ENCODE data around the gene VIPAS39.

Gene VIPAS39

GRCh38 chr14:77457522-77458248, at the start of gene VIPAS39, which contains the start of gene AHSA1:
TSS of gene VIPAS39 (minus strand) at chr14:77457601. CDS start at chr14:77454102, 3,499 bp downstream.
TSS of gene AHSA1 (plus strand) at chr14:77458093. CDS start at chr14:77458190, 97 bp downstream.
- peak; percentile 99 for DNase-seq

GRCh38 chr14:77505031-77505430, 47.6 kb upstream of the VIPAS39 start:
- no peak for DNase-seq

GRCh38 chr14:77503138-77503537, 45.7 kb upstream of the VIPAS39 start:
- DNase-seq = no peak

GRCh38 chr14:77502109-77502782, 44.8 kb upstream of the VIPAS39 start:
- no peak for DNase-seq

DNA sequence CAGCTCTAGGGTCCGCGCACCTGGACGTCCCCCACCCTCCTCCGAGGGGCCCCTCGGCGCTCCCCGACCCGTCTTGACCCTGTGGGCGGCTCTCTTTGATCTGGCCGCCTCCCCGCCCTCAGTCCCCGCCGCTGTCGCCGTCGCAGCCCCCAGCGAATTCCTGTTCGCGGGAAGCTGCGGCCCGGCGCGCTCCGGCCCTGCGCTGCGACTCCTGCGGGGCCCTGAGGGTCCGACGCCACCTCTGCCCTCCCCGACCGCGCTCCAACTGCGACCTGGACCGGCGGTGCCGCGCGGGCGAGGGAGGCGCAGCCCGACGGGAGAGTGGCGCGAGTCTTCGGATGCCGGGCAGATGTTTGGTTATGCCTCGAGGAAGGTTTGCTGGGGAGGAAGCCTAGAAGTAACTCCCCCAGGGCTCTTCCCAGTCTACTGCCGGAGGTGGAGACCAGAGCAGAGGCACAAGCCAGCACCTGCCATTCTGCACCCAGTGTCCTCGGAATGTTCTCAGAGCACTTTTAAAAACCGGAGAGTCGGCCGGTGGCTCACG, 41.7 kb upstream of the VIPAS39 start:
- DNase-seq = no peak

DNA sequence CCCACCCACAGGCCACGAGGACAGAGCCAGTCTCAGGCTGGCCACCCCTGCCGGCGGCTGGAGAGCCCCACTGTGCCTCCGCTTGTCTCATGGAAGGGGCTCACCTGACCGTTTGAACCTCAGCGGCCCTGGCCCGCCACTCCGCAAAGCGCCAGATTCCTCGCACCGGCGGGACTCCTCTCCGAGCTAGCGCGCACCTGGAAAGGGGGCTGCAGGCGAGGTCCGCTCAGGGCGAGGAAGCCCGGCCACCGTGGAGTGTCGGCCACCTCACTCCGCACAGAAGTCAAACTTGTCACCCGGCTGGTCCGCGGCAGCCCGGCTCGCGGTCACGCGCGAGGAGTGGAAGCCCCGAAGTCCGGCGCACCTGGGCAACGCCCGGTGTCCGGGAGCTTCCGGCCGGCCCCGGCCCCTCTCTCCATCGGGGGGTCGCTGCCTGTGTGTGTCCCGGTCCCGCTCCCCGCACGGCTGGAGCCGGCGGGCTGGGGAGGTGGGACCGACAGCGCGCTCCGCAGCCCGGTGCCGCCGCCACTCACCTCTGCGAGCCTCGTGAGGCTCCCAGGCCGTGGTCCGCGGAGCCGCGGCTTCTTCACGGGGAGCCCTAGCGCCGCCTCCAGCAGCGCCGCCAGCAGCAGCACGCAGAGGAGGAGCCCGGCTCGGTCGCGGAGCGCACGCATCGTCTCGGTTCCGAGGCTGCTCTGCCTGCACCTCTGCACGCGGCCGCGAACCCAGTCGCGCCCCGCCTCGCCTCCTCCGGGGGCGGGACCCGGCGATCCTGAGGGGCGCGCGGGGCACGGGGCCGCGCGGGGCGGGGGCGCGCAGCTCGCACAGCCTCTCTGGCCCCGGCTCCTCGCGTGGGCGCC, 40.9 kb upstream of the VIPAS39 start, which contains the start of gene ISM2:
TSS of gene ISM2 (minus strand) at position 697 of the 860 bp plus-strand sequence. CDS start at position 674, 23 bp downstream.
- DNase-seq = no peak

GRCh38 chr14:77495334-77495733, 37.9 kb upstream of the VIPAS39 start:
- DNase-seq = no peak

DNA sequence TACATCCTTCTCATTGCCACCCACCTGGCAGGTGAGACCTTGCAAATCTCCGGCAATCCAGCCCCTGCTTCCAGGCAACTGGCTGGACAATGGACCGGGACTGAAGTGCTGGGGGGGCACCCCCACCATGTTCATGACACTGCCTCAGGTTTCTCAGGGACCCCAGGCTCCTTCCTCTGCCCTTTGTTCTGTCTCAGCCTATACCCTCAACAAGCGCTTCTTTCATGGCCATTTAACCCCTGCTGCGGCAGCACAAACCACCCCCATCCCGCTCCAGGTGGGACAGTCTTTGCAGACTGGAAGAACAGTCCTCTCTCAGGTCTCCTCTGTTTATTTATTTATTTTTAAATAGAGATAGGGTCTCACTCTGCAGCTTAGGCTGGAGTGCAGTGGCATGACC, 33.7 kb upstream of the VIPAS39 start:
- DNase-seq = no peak

- no peak for DNase-seq
These were observed 33.1 kb upstream of the VIPAS39 start for GRCh38 chr14:77490347-77490986.

DNA sequence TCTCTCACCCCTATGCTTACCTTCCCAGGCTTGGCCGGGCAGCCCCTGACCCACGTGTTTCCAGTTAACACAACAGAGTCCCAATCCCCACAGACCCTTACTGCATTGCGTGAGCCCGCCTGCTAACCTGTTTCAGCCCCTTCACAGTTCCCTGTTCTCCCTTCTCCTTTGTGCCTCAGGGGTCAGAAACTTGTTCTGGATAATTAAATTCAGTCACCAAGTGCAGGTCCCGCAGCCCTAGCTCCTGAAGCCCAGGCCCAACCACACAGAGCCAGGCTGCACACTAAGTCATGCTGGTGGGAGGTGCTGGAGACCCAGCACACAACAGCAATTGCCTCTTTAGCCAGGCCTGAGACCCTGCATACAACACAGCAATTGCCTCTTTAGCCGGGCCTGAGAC, 31.6 kb upstream of the VIPAS39 start:
- DNase-seq = no peak

- no peak for DNase-seq
These were observed 31.2 kb upstream of the VIPAS39 start for GRCh38 chr14:77488558-77488957.

- no peak for DNase-seq
These were observed 28.7 kb upstream of the VIPAS39 start for GRCh38 chr14:77485901-77486678.

GRCh38 chr14:77485256-77485655, 27.9 kb upstream of the VIPAS39 start:
- DNase-seq = no peak

DNA sequence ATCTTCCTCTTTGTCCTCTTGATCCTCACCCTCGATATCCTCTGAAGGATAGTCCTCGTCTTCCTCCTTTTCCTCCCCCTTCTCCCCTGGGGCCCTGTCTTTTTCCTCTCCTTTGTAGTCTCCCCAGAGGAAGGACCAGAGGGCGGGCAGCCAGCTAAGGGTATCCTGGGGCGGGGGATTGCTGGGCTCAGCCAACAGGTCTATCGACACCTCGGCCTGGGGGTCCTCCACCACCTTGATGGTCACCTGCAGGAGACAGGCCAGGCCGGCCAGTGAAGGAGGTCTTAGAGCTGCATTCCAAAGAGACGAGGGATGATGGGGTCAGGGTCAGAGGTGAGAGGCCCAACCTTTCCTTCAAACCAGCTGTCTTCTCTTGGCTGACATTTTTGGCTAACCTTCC, 25.0 kb upstream of the VIPAS39 start:
- DNase-seq = no peak

GRCh38 chr14:77478796-77479195, 21.4 kb upstream of the VIPAS39 start:
- no peak for DNase-seq

GRCh38 chr14:77478029-77478428, 20.6 kb upstream of the VIPAS39 start:
- no peak for DNase-seq

GRCh38 chr14:77475432-77476115, 18.2 kb upstream of the VIPAS39 start:
- no peak for DNase-seq

DNA sequence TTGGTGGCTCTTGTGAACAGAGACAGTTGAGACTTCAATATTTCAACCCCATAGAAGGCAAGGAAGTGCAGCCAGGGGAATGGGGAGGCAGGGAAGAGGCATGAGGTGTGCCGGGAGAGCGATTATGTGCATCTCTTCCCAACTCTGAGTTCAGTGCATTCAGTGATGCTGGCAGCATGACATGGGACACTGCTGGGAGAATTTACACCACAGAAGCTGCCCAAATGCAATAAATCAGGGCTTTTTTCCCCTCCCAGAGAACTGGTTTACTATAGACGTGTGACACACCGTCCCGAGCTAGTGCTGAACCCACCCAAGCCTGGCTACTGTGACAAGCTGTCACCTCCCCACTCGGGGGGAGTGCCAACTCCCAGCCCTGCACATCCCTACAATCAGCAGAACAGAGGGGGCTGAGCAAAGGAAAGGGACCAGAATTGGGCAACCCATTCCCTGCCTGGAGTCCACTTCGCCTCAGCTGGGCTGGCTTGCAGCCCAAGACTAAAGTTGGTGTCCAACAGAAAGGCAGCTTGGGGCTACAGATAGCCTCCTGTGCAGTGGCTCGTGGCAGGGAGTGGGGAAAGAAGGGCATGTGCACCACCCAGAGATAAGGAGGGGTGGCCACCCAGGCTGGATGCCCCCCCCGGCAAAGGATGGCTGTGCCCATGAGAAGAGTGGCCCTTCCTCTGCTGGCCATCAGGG, 17.2 kb upstream of the VIPAS39 start:
- no peak for DNase-seq

DNA sequence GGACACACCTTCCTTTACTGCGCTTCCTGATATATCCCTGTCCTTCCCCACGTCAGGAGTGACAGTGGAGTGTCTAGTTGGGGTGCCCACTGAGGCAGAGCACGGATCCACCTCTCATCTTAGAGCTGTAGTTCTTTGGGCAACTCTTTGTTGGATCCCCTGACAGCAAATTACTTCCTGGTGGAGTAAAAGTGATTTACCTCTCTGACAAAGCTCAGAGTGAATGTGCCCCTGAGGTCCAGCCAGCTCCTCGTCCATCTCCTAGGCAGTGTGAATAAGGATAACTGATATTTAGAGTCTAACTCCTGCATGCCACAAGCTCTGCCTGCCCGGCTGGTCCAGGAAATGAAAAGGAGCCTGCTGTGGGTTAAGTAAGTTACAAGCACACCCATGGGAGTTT, 16.5 kb upstream of the VIPAS39 start:
- no peak for DNase-seq

DNA sequence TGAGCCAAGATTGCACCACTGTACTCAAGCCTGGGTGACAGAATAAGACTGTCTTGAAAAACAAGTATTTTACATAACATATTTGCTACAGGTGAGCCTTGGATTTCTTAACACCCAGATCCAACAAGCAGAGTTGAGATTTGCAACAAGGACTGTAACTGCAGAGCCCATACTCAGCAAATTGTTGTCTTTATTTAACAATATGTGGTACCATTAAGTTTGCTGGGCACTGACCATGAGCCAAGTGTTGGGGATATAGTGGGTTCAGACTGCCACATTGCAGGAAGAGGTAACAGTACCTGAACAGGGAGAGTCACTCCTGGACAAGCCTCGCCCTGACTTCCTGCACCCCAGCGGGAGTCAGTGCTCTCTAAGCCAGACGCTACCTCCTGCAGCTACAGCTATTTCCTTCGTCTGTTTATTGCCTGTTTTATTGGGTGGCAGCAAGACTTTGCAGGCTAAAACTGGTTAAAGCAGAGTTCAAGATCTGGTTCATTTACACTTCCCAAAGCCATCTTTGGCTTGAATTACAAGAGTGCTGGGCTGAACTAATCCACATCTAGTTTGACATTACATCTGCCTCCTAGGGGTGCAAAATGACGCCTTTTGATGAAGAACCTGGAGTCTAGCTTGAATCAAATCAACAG, 12.9 kb upstream of the VIPAS39 start:
- DNase-seq = no peak

All from NCI-H1417 treated with DMSO at 0.1 percent for 48 hours (cell line).